GM18861 (cell line): ENCODE data around the gene LAMTOR2.

ENCODE experiments used
- ATAC-seq: cut with Tn5 transposase; IDR thresholded peaks from one replicate; pipeline ENCODE4 v1.9.1; 2021; ENCODE audit not compliant: unreplicated experiment

The LAMTOR2 gene

GRCh38 chr1:156096640-156097391, 42.2 kb downstream of the LAMTOR2 start:
- ATAC-seq = peak; percentile 43

GRCh38 chr1:156097499-156098178, 43.1 kb downstream of the LAMTOR2 start:
- peak; percentile 3 for ATAC-seq

- ATAC-seq = no peak
These were observed 44.2 kb downstream of the LAMTOR2 start for GRCh38 chr1:156098784-156099183.

- ATAC-seq = no peak
These were observed 44.7 kb downstream of the LAMTOR2 start for GRCh38 chr1:156099282-156099681.

GRCh38 chr1:156100205-156100995, 45.8 kb downstream of the LAMTOR2 start:
- no peak for ATAC-seq

GRCh38 chr1:156101880-156102279, 47.3 kb downstream of the LAMTOR2 start:
- no peak for ATAC-seq

GRCh38 chr1:156102633-156103511, 48.3 kb downstream of the LAMTOR2 start:
- no peak for ATAC-seq

- ATAC-seq = no peak
These were observed 49.0 kb downstream of the LAMTOR2 start for GRCh38 chr1:156103521-156103947.

GRCh38 chr1:156104065-156104810, 49.7 kb downstream of the LAMTOR2 start:
- no peak for ATAC-seq

- ATAC-seq = no peak
These were observed 50.6 kb downstream of the LAMTOR2 start for GRCh38 chr1:156104861-156105832.

- ATAC-seq = no peak
These were observed 52.3 kb downstream of the LAMTOR2 start for GRCh38 chr1:156106624-156107488.

GRCh38 chr1:156108057-156108456, 53.5 kb downstream of the LAMTOR2 start:
- ATAC-seq = no peak
